Adrenal gland (tissue), 12 donors: ENCODE measurements around the gene NPIPA3. TPM values are rescaled to one million over a fixed set of nuclear protein-coding genes. Genes with fewer than 3 reads are reported as not detected.

ENCODE experiments used
- DNase-seq, 7 donors: peaks; one replicate each; pipeline ENCODE4 v3.0.0-alpha.2; 2019 to 2020
- H3K27ac ChIP-seq, 5 donors: fragments of 200-600 bp; sonication (generic) in 4 of 5; 1 replicate in 3 of 5; 2 replicates in 2 of 5; pipeline versions ENCODE4 v1.5.1 to v1.8.0; 2016 to 2020; ENCODE audit warnings: mild to moderate bottlenecking in 1 of 5
- H3K27me3 ChIP-seq: fragments of 200-600 bp; 2 replicates; pipeline ENCODE4 v1.8.0; 2021
- H3K36me3 ChIP-seq, 2 donors: fragments of 200-600 bp; replicated peaks in 1 of 2; 1 replicate in 1 of 2; 2 replicates in 1 of 2; pipeline versions ENCODE4 v1.5.1 to v1.8.0; 2018 to 2022
- H3K4me1 ChIP-seq, 2 donors: fragments of 200-600 bp; replicated peaks in 1 of 2; 1 replicate in 1 of 2; 2 replicates in 1 of 2; pipeline versions ENCODE4 v1.5.1 to v1.8.0; 2018 to 2021
- H3K4me3 ChIP-seq, 4 donors: fragments of 200-600 bp; sonication (generic) in 3 of 4; one replicate each; pipeline ENCODE4 v1.5.1; 2016 to 2018
- H3K9me3 ChIP-seq, 3 donors: fragments of 200-600 bp; sonication (generic) in 1 of 3; replicated peaks in 1 of 3; 1 replicate in 2 of 3; 2 replicates in 1 of 3; pipeline versions ENCODE4 v1.5.1 to v1.8.0; 2016 to 2021
- CTCF ChIP-seq, 6 experiments: fragments of 450-650 bp in 4 of 6; fragments of 200-600 bp in 2 of 6; sonication (generic) in 1 of 6; IDR thresholded peaks; 1 replicate in 5 of 6; 2 replicates in 1 of 6; pipeline versions ENCODE4 v1.5.1 to v1.8.0; 2016 to 2021; ENCODE audit warnings: antibody characterized with exemption in 6 of 6, mild to moderate bottlenecking in 2 of 6, moderate library complexity in 1 of 6
- POLR2A ChIP-seq, 2 donors: fragments of 450-650 bp; IDR thresholded peaks; one replicate each; pipeline ENCODE4 v1.6.1; 2017; ENCODE audit warnings: antibody characterized with exemption in 2 of 2, mild to moderate bottlenecking in 2 of 2, moderate library complexity in 1 of 2
- WGBS, 4 donors: extraction: QIAGEN DNeasy Blood & Tissue Kit in 2 of 4; methylation state at CpG; one replicate each; pipeline versions ENCODE4 v1.1.5 to v1.1.7; 2013 to 2017; 5-methylcytosine and 5-hydroxymethylcytosine counted together
- intact Hi-C, 2 donors: fragments of 100-400 bp; cut with DNase I; formaldehyde crosslinking; loops; one replicate each; pipeline versions ENCODE4 v1.14.1 to v1.15.0; 2022 to 2023
- polyA plus RNA-seq, 3 donors: library from polyadenylated mRNA; stranded (reverse); fragments of 200-250 nt in 2 of 3; fragments of 350-450 nt in 1 of 3; fragmentation: Illumina TruSeq in 1 of 3; extraction: RNeasy Lipid Tissue Mini Kit (QIAGEN cat#74804) in 1 of 3; gene quantifications; one replicate each; pipeline ENCODE4 v1.2.3, GENCODE V29; 2013 to 2014
- total RNA-seq, 9 donors: library from RNA; depleted of rRNA in 4 of 9; stranded (reverse); fragments of >200 nt in 4 of 9; fragments of 120-200 nt in 1 of 9; fragmentation: NEBNext Ultra II Directional in 1 of 9; extraction: Animal tissue kit (Norgen Biotek cat#: 25700) in 1 of 9; gene quantifications; one replicate each; pipeline versions ENCODE4 v1.1.0 to v1.2.4, GENCODE V29; 2013 to 2023
- donor health status: healthy with polysubstance abuse.
- donor health status: Bipolar disorder and iron deficiency.
- donor health status: DM: yes; HTN: yes; CAD: no.
- donor health status: DM: no; HTN: no; CAD: no.
- donor health status: DM: no; HTN: no; CAD: no.
- donor health status: DM: yes; HTN: yes; CAD: no.

The NPIPA3 gene
- total and polyA plus RNA-seq, 12 donors, result 0.60 to 8.1 (median 2.4) TPM; not detected in 1

DNA sequence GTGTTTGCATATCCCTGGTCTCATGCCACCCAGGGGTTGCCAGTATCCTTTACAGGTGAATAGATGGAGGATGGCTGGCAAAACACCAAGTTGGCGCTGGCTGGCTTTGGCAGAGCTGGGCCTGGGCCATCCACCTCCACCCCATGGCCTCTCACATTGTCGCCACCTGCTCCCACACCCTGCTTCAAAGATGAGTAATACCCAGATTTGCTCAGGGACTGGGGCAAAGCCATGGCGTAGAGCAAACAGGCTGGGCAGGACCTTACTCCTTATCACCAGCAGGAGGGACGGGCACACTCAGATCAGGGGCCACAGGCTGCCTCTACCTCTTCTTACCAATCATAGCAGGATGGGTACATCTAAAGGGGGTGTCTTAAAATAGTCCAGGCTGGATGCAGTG lies 33.4 kb upstream of the NPIPA3 start:
- intact Hi-C loops, result no loop called here

GRCh38 chr16:14672403-14672971 lies 30.7 kb upstream of the NPIPA3 start:
- 55 to 62% (median 58%) methylated on average over 7 of the region's 7 CpGs for WGBS, 4 donors
- H3K36me3 ChIP-seq, result peaks cover 0 to 15% of the 10 kb centered on the region in 2 donors
- TF ChIP-seq CTCF (IDR thresholded peaks at IDR 0.05) (no peak), POLR2A (IDR thresholded peaks at IDR 0.05) (no peak)
- no peaks in the 10 kb centered on the region for H3K4me1 ChIP-seq
- no peak overlapping the region for H3K27ac ChIP-seq
- no peak for DNase-seq
- no peaks in the 10 kb centered on the region for H3K9me3 ChIP-seq
- H3K4me3 ChIP-seq, result no peak overlapping the region
- intact Hi-C loops, result no loop called here
- no peaks in the 10 kb centered on the region for H3K27me3 ChIP-seq

More for the DNA sequence above, 33.4 kb upstream of the NPIPA3 start:
- WGBS, 4 donors, result 88 to 95% (median 93%) methylated on average over 4 of the region's 4 CpGs
- Histone ChIP-seq H3K9me3 (no peaks in the 10 kb centered on the region), H3K4me1 (no peaks in the 10 kb centered on the region), H3K27me3 (no peaks in the 10 kb centered on the region), H3K27ac (no peak overlapping the region), H3K4me3 (no peak overlapping the region), H3K36me3 (peaks cover 0 to 42% of the 10 kb centered on the region in 2 donors)
- DNase-seq, result peak in 4 of 7 donors; percentile 3 to 25 (median 16)
- TF ChIP-seq POLR2A (IDR thresholded peaks at IDR 0.05) (no peak), CTCF (IDR thresholded peaks at IDR 0.05) (no peak)

DNA sequence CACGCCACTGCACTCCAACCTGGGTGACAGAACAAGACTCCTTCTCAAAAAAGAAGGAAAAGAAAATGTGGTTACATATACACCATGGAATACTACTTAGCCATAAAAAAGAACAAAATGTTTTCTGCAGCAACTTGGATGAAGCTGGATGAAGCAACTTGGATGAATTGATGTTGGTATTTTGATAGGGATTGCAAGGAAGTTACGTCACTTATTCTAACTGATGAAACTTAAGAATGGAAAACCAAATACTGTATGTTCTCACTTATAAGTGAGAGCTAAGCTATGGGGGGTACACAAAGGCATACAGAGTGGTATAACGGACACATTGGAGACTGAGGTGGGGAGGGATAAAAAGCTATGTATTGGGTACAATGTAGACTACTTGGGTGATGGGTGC lies 26.6 kb upstream of the NPIPA3 start:
- intact Hi-C loops, result no loop called here
- 76 to 81% (median 79%) methylated on average over 3 of the region's 3 CpGs for WGBS, 4 donors
- Histone ChIP-seq H3K4me1 (no peaks in the 10 kb centered on the region), H3K36me3 (no peaks in the 10 kb centered on the region), H3K9me3 (no peaks in the 10 kb centered on the region), H3K4me3 (no peak overlapping the region), H3K27me3 (no peaks in the 10 kb centered on the region), H3K27ac (no peak overlapping the region)
- no peak for DNase-seq
- TF ChIP-seq CTCF (IDR thresholded peaks at IDR 0.05) (no peak), POLR2A (IDR thresholded peaks at IDR 0.05) (no peak)

DNA sequence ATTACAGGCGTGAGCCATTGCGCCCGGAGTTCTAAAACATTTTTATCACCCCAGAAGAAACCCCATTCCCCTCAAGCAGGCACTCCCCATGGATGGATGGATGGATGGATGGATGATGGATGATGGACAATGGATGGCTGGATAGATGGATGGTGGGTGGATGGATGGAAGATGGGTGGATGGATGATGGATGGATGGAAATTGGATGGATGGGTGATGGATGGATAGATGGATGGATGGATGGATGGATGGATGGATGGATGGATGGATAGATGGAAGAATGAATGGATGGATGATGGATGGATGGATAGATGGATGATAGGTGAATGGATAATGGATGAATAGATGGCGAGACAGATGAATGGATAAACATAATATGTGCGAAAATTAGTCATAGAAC lies 25.6 kb upstream of the NPIPA3 start:
- 87 to 90% (median 89%) methylated on average over 5 of the region's 5 CpGs for WGBS, 4 donors
- no peak overlapping the region for H3K27ac ChIP-seq
- no peaks in the 10 kb centered on the region for H3K27me3 ChIP-seq
- no peaks in the 10 kb centered on the region for H3K9me3 ChIP-seq
- H3K4me3 ChIP-seq, result no peak overlapping the region
- intact Hi-C loops, result no loop called here
- TF ChIP-seq CTCF (IDR thresholded peaks at IDR 0.05) (no peak), POLR2A (IDR thresholded peaks at IDR 0.05) (no peak)
- no peak for DNase-seq
- no peaks in the 10 kb centered on the region for H3K36me3 ChIP-seq
- H3K4me1 ChIP-seq, result no peaks in the 10 kb centered on the region
